ENCODE results near the gene EYS. TPM values are rescaled to one million over a fixed set of nuclear protein-coding genes. Genes with fewer than 3 reads are reported as not detected.

The EYS gene
- total RNA-seq, 2 experiments from 2014 or later: not detected

DNA sequence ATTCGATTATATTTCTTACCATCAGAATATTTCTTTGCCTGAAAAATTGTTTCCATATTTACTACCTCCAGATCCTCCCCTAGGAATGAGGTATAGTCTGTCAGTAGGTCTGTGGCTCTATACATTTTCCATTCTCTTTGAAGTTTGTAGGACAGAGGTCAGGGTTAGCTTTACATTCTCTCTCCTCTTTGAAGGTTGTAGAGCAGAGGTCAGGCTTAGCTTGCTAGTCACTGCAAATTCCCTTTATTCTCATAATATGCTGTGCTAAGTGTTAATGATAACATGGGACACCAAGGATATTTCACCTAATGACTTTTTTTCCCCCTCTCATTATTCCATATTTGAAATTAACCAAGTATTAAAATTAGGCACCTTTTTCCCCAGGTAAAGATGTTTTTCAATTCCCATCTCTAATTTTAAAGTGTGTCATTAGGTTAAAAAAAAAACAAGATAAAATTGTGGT lies 1660.2 kb downstream of the EYS start:
- POLR2A ChIA-PET: no interaction called here
- DNase-seq (no peak), ATAC-seq (ENCODE audit: poor library complexity) (no peak)
- Mint-ChIP-seq H3K27me3 (no peaks in the 10 kb centered on the region), H3K4me1 (ENCODE audit: low read depth) (no peaks in the 10 kb centered on the region), H3K9me3 (peaks cover 3% of the 10 kb centered on the region), H3K27ac (no peak overlapping the region), H3K36me3 (ENCODE audit: low read depth) (no peaks in the 10 kb centered on the region), H3K4me3 (no peak overlapping the region)
- Histone ChIP-seq H3K4me1 (ENCODE audit: insufficient read depth, low read length) (no peaks in the 10 kb centered on the region), H3K27me3 (ENCODE audit: control insufficient read depth in 1 of 2, insufficient read depth in 2 of 2, low read length in 2 of 2) (no peaks in the 10 kb centered on the region), H3K36me3 (ENCODE audit: insufficient read depth, low read length) (no peaks in the 10 kb centered on the region), H3K9me3 (ENCODE audit: control insufficient read depth in 1 of 2, insufficient read depth in 1 of 2, low read length in 2 of 2) (no peaks in the 10 kb centered on the region), H3K4me3 (ENCODE audit: low read length) (no peak overlapping the region), H3K27ac (ENCODE audit: low read depth in 1 of 2, low read length in 2 of 2) (no peak overlapping the region)
- intact Hi-C loops (cut with DNase I, micrococcal nuclease): no loop called here
- CTCF ChIA-PET: no interaction called here
- TF ChIP-seq, protein P1, sequence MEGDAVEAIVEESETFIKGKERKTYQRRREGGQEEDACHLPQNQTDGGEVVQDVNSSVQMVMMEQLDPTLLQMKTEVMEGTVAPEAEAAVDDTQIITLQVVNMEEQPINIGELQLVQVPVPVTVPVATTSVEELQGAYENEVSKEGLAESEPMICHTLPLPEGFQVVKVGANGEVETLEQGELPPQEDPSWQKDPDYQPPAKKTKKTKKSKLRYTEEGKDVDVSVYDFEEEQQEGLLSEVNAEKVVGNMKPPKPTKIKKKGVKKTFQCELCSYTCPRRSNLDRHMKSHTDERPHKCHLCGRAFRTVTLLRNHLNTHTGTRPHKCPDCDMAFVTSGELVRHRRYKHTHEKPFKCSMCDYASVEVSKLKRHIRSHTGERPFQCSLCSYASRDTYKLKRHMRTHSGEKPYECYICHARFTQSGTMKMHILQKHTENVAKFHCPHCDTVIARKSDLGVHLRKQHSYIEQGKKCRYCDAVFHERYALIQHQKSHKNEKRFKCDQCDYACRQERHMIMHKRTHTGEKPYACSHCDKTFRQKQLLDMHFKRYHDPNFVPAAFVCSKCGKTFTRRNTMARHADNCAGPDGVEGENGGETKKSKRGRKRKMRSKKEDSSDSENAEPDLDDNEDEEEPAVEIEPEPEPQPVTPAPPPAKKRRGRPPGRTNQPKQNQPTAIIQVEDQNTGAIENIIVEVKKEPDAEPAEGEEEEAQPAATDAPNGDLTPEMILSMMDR (IDR thresholded peaks at IDR 0.05): no peak

DNA sequence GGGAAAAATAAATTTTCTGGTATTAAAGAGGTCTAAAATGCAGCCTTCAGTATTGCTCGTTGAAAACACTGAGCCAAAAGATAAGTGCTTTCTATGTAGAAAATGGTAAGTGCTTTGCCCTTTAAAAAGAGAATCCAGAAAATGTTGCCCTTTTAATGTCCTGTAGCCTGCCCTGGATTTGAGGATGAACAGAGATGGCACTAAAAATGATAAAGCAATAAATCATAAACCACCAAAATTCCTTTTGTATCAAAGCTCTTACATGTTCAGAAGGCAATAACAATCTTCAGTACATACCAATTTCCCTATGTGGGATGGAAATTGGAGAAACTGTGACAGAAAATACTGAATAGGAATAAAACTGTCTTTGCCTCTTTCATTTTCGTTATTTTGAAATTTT lies 1665.7 kb downstream of the EYS start:
- intact Hi-C loops (cut with DNase I, micrococcal nuclease): no loop called here
- no peak overlapping the region for H3K27ac ChIP-seq (ENCODE audit: low read depth in 1 of 2, low read length in 2 of 2)
- no peaks in the 10 kb centered on the region for H3K4me1 Mint-ChIP-seq (ENCODE audit: low read depth)
- ATAC-seq (ENCODE audit: poor library complexity): no peak
- no peaks in the 10 kb centered on the region for H3K36me3 ChIP-seq (ENCODE audit: insufficient read depth, low read length)
- no peak for DNase-seq
- no peaks in the 10 kb centered on the region for H3K27me3 Mint-ChIP-seq
- no peaks in the 10 kb centered on the region for H3K9me3 Mint-ChIP-seq
- ChIA-PET CTCF (no interaction called here), POLR2A (no interaction called here)
- H3K4me1 ChIP-seq (ENCODE audit: insufficient read depth, low read length): no peaks in the 10 kb centered on the region
- TF ChIP-seq, protein P1 (IDR thresholded peaks at IDR 0.05): no peak
- no peaks in the 10 kb centered on the region for H3K27me3 ChIP-seq (ENCODE audit: control insufficient read depth in 1 of 2, insufficient read depth in 2 of 2, low read length in 2 of 2)
- no peak overlapping the region for H3K4me3 Mint-ChIP-seq
- no peak overlapping the region for H3K27ac Mint-ChIP-seq
- H3K4me3 ChIP-seq (ENCODE audit: low read length): no peak overlapping the region
- H3K36me3 Mint-ChIP-seq (ENCODE audit: low read depth): no peaks in the 10 kb centered on the region
- no peaks in the 10 kb centered on the region for H3K9me3 ChIP-seq (ENCODE audit: control insufficient read depth in 1 of 2, insufficient read depth in 1 of 2, low read length in 2 of 2)

DNA sequence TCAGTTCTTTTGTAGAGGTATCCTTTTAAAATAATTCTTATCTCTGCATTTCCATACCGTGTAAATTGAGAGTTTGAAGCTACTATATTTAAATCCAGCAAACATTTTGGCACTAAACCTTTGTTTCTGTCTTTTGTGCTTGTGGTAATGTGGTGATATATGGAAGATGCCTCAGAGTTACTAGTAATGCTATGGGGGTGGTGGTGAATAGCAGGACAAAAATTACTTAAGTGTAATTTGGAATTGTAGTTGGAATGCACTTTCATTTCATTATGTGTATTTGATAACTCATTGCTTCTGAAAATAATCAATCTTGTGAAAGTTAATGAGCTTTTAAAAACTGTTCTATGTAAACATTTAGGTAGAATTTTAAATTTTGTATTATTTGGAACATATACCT lies 1666.9 kb downstream of the EYS start:
- DNase-seq: no peak
- H3K27ac ChIP-seq (ENCODE audit: low read depth in 1 of 2, low read length in 2 of 2): no peak overlapping the region
- Mint-ChIP-seq H3K9me3 (peaks cover 3% of the 10 kb centered on the region), H3K4me1 (ENCODE audit: low read depth) (no peaks in the 10 kb centered on the region), H3K4me3 (no peak overlapping the region), H3K27me3 (no peaks in the 10 kb centered on the region), H3K27ac (no peak overlapping the region), H3K36me3 (ENCODE audit: low read depth) (no peaks in the 10 kb centered on the region)
- H3K4me3 ChIP-seq (ENCODE audit: low read length): no peak overlapping the region
- TF ChIP-seq, protein P1 (IDR thresholded peaks at IDR 0.05): no peak
- ATAC-seq (ENCODE audit: poor library complexity): no peak
- H3K9me3 ChIP-seq (ENCODE audit: control insufficient read depth in 1 of 2, insufficient read depth in 1 of 2, low read length in 2 of 2): no peaks in the 10 kb centered on the region
- no peaks in the 10 kb centered on the region for H3K4me1 ChIP-seq (ENCODE audit: insufficient read depth, low read length)
- intact Hi-C loops (cut with DNase I, micrococcal nuclease): no loop called here
- H3K36me3 ChIP-seq (ENCODE audit: insufficient read depth, low read length): no peaks in the 10 kb centered on the region
- ChIA-PET POLR2A (no interaction called here), CTCF (no interaction called here)
- H3K27me3 ChIP-seq (ENCODE audit: control insufficient read depth in 1 of 2, insufficient read depth in 2 of 2, low read length in 2 of 2): no peaks in the 10 kb centered on the region
